Uterus (tissue), 2 donors: ENCODE data around the gene MYMX.

Experiments
- CTCF ChIP-seq, 4 experiments: fragments of 200-600 bp in 2 of 4; fragments of 450-650 bp in 2 of 4; sonication (generic) in 2 of 4; IDR thresholded peaks; one replicate each; pipeline ENCODE4 v1.5.1; 2016 to 2019; ENCODE audit warnings: antibody characterized with exemption in 4 of 4, mild to moderate bottlenecking in 2 of 4, moderate library complexity in 1 of 4
- POLR2A ChIP-seq, 2 donors: fragments of 450-650 bp; IDR thresholded peaks; one replicate each; pipeline ENCODE4 v1.6.1; 2016; ENCODE audit warnings: antibody characterized with exemption in 2 of 2, mild to moderate bottlenecking in 1 of 2, moderate library complexity in 1 of 2

GRCh38 chr6:44223319-44224028 lies 6.7 kb downstream of the MYMX start, which contains the start of gene SLC29A1:
- TF ChIP-seq CTCF (IDR thresholded peaks at IDR 0.05) (peak in 1 of 4 experiments; percentile 12), POLR2A (IDR thresholded peaks at IDR 0.05) (peak; percentile 38 to 45)
